ENCODE measurements around the gene SYNE1.

The SYNE1 gene

GRCh38 chr6:152295346-152295745 lies 341.8 kb downstream of the SYNE1 start:
- H3K9ac ChIP-seq (ENCODE audit: low read length): no peak overlapping the region
- peaks cover 14% of the 10 kb centered on the region for H3K36me3 ChIP-seq (ENCODE audit: control insufficient read depth, insufficient read depth, low read length)
- no peaks in the 10 kb centered on the region for H3K4me1 ChIP-seq (ENCODE audit: control insufficient read depth, insufficient read depth, low read length)
- H3K27me3 ChIP-seq (ENCODE audit: control insufficient read depth, insufficient read depth, low read length): no peaks in the 10 kb centered on the region
- H3K4me3 ChIP-seq (ENCODE audit: low read length): no peak overlapping the region
- H3K27ac ChIP-seq (ENCODE audit: low read depth, low read length): no peak overlapping the region

- Histone ChIP-seq H3K9ac (ENCODE audit: low read length) (no peak overlapping the region), H3K36me3 (ENCODE audit: control insufficient read depth, insufficient read depth, low read length) (peaks cover 17% of the 10 kb centered on the region), H3K27ac (ENCODE audit: low read depth, low read length) (no peak overlapping the region), H3K4me3 (ENCODE audit: low read length) (no peak overlapping the region), H3K4me1 (ENCODE audit: control insufficient read depth, insufficient read depth, low read length) (no peaks in the 10 kb centered on the region), H3K27me3 (ENCODE audit: control insufficient read depth, insufficient read depth, low read length) (no peaks in the 10 kb centered on the region)
Measured at GRCh38 chr6:152293404-152293803, 343.8 kb downstream of the SYNE1 start.

- no peak overlapping the region for H3K27ac ChIP-seq (ENCODE audit: low read depth, low read length)
- no peak overlapping the region for H3K9ac ChIP-seq (ENCODE audit: low read length)
- no peaks in the 10 kb centered on the region for H3K27me3 ChIP-seq (ENCODE audit: control insufficient read depth, insufficient read depth, low read length)
- no peaks in the 10 kb centered on the region for H3K4me1 ChIP-seq (ENCODE audit: control insufficient read depth, insufficient read depth, low read length)
- no peak overlapping the region for H3K4me3 ChIP-seq (ENCODE audit: low read length)
- peaks cover 17% of the 10 kb centered on the region for H3K36me3 ChIP-seq (ENCODE audit: control insufficient read depth, insufficient read depth, low read length)
Measured at GRCh38 chr6:152292555-152292954, 344.6 kb downstream of the SYNE1 start.

- peaks cover 17% of the 10 kb centered on the region for H3K36me3 ChIP-seq (ENCODE audit: control insufficient read depth, insufficient read depth, low read length)
- no peak overlapping the region for H3K9ac ChIP-seq (ENCODE audit: low read length)
- H3K4me1 ChIP-seq (ENCODE audit: control insufficient read depth, insufficient read depth, low read length): no peaks in the 10 kb centered on the region
- no peak overlapping the region for H3K27ac ChIP-seq (ENCODE audit: low read depth, low read length)
- H3K4me3 ChIP-seq (ENCODE audit: low read length): no peak overlapping the region
- no peaks in the 10 kb centered on the region for H3K27me3 ChIP-seq (ENCODE audit: control insufficient read depth, insufficient read depth, low read length)
Measured at GRCh38 chr6:152290693-152291092, 346.5 kb downstream of the SYNE1 start.

- H3K27ac ChIP-seq (ENCODE audit: low read depth, low read length): no peak overlapping the region
- no peaks in the 10 kb centered on the region for H3K27me3 ChIP-seq (ENCODE audit: control insufficient read depth, insufficient read depth, low read length)
- no peak overlapping the region for H3K4me3 ChIP-seq (ENCODE audit: low read length)
- H3K36me3 ChIP-seq (ENCODE audit: control insufficient read depth, insufficient read depth, low read length): peaks cover 5% of the 10 kb centered on the region
- H3K9ac ChIP-seq (ENCODE audit: low read length): no peak overlapping the region
- peaks cover 10% of the 10 kb centered on the region for H3K4me1 ChIP-seq (ENCODE audit: control insufficient read depth, insufficient read depth, low read length)
Measured at GRCh38 chr6:152277826-152278329, 359.3 kb downstream of the SYNE1 start.

- H3K27me3 ChIP-seq (ENCODE audit: control insufficient read depth, insufficient read depth, low read length): no peaks in the 10 kb centered on the region
- no peak overlapping the region for H3K4me3 ChIP-seq (ENCODE audit: low read length)
- H3K9ac ChIP-seq (ENCODE audit: low read length): no peak overlapping the region
- H3K4me1 ChIP-seq (ENCODE audit: control insufficient read depth, insufficient read depth, low read length): peaks cover 17% of the 10 kb centered on the region
- H3K27ac ChIP-seq (ENCODE audit: low read depth, low read length): no peak overlapping the region
- H3K36me3 ChIP-seq (ENCODE audit: control insufficient read depth, insufficient read depth, low read length): peaks cover 5% of the 10 kb centered on the region
Measured at GRCh38 chr6:152273638-152274037, 363.5 kb downstream of the SYNE1 start.

- H3K36me3 ChIP-seq (ENCODE audit: control insufficient read depth, insufficient read depth, low read length): peaks cover 4% of the 10 kb centered on the region
- peak overlapping the region; percentile 59 for H3K27ac ChIP-seq (ENCODE audit: low read depth, low read length)
- H3K27me3 ChIP-seq (ENCODE audit: control insufficient read depth, insufficient read depth, low read length): no peaks in the 10 kb centered on the region
- H3K4me3 ChIP-seq (ENCODE audit: low read length): no peak overlapping the region
- no peak overlapping the region for H3K9ac ChIP-seq (ENCODE audit: low read length)
- H3K4me1 ChIP-seq (ENCODE audit: control insufficient read depth, insufficient read depth, low read length): peaks cover 17% of the 10 kb centered on the region
Measured at GRCh38 chr6:152273002-152273401, 364.2 kb downstream of the SYNE1 start.

GRCh38 chr6:152272486-152272885 lies 364.7 kb downstream of the SYNE1 start:
- no peak overlapping the region for H3K9ac ChIP-seq (ENCODE audit: low read length)
- peaks cover 17% of the 10 kb centered on the region for H3K4me1 ChIP-seq (ENCODE audit: control insufficient read depth, insufficient read depth, low read length)
- peak overlapping the region; percentile 59 for H3K27ac ChIP-seq (ENCODE audit: low read depth, low read length)
- H3K4me3 ChIP-seq (ENCODE audit: low read length): no peak overlapping the region
- peaks cover 2% of the 10 kb centered on the region for H3K36me3 ChIP-seq (ENCODE audit: control insufficient read depth, insufficient read depth, low read length)
- H3K27me3 ChIP-seq (ENCODE audit: control insufficient read depth, insufficient read depth, low read length): no peaks in the 10 kb centered on the region

- no peak overlapping the region for H3K4me3 ChIP-seq (ENCODE audit: low read length)
- no peaks in the 10 kb centered on the region for H3K27me3 ChIP-seq (ENCODE audit: control insufficient read depth, insufficient read depth, low read length)
- no peak overlapping the region for H3K9ac ChIP-seq (ENCODE audit: low read length)
- H3K4me1 ChIP-seq (ENCODE audit: control insufficient read depth, insufficient read depth, low read length): peaks cover 17% of the 10 kb centered on the region
- peak overlapping the region; percentile 52 for H3K27ac ChIP-seq (ENCODE audit: low read depth, low read length)
- H3K36me3 ChIP-seq (ENCODE audit: control insufficient read depth, insufficient read depth, low read length): peaks cover 1% of the 10 kb centered on the region
Measured at GRCh38 chr6:152271776-152272464, 365.2 kb downstream of the SYNE1 start.

- H3K4me3 ChIP-seq (ENCODE audit: low read length): no peak overlapping the region
- peaks cover 17% of the 10 kb centered on the region for H3K4me1 ChIP-seq (ENCODE audit: control insufficient read depth, insufficient read depth, low read length)
- no peak overlapping the region for H3K27ac ChIP-seq (ENCODE audit: low read depth, low read length)
- H3K36me3 ChIP-seq (ENCODE audit: control insufficient read depth, insufficient read depth, low read length): no peaks in the 10 kb centered on the region
- H3K9ac ChIP-seq (ENCODE audit: low read length): no peak overlapping the region
- H3K27me3 ChIP-seq (ENCODE audit: control insufficient read depth, insufficient read depth, low read length): no peaks in the 10 kb centered on the region
Measured at GRCh38 chr6:152270301-152270925, 366.7 kb downstream of the SYNE1 start.

- Histone ChIP-seq H3K27ac (ENCODE audit: low read depth, low read length) (no peak overlapping the region), H3K4me1 (ENCODE audit: control insufficient read depth, insufficient read depth, low read length) (peaks cover 17% of the 10 kb centered on the region), H3K9ac (ENCODE audit: low read length) (no peak overlapping the region), H3K36me3 (ENCODE audit: control insufficient read depth, insufficient read depth, low read length) (no peaks in the 10 kb centered on the region), H3K4me3 (ENCODE audit: low read length) (no peak overlapping the region), H3K27me3 (ENCODE audit: control insufficient read depth, insufficient read depth, low read length) (no peaks in the 10 kb centered on the region)
Measured at GRCh38 chr6:152268846-152269442, 368.2 kb downstream of the SYNE1 start.

- peaks cover 11% of the 10 kb centered on the region for H3K4me1 ChIP-seq (ENCODE audit: control insufficient read depth, insufficient read depth, low read length)
- no peak overlapping the region for H3K27ac ChIP-seq (ENCODE audit: low read depth, low read length)
- no peak overlapping the region for H3K9ac ChIP-seq (ENCODE audit: low read length)
- peaks cover 2% of the 10 kb centered on the region for H3K36me3 ChIP-seq (ENCODE audit: control insufficient read depth, insufficient read depth, low read length)
- H3K27me3 ChIP-seq (ENCODE audit: control insufficient read depth, insufficient read depth, low read length): no peaks in the 10 kb centered on the region
- H3K4me3 ChIP-seq (ENCODE audit: low read length): no peak overlapping the region
Measured at GRCh38 chr6:152267967-152268845, 369.0 kb downstream of the SYNE1 start.
